Nephron (organoid): ENCODE data around the gene ABHD17B.

Experiments used
- H3K27ac Mint-ChIP-seq, 3 experiments: 2 replicates each; pipeline ENCODE4 v1.8.0; 2020; ENCODE audit warnings: mixed read lengths in 3 of 3, mild to moderate bottlenecking in 2 of 3, moderate library complexity in 1 of 3
- H3K27me3 Mint-ChIP-seq: 2 replicates; pipeline ENCODE4 v1.8.0; 2021; ENCODE audit warnings: low read depth, mild to moderate bottlenecking, moderate library complexity, mixed read lengths
- H3K36me3 Mint-ChIP-seq: 2 replicates; pipeline ENCODE4 v1.8.0; 2020; ENCODE audit warnings: low read depth, mixed read lengths
- H3K4me1 Mint-ChIP-seq: 2 replicates; pipeline ENCODE4 v1.8.0; 2020; ENCODE audit warnings: mixed read lengths
- H3K4me3 Mint-ChIP-seq, 3 experiments: 2 replicates each; pipeline ENCODE4 v1.8.0; 2020; ENCODE audit warnings: mild to moderate bottlenecking in 3 of 3, mixed read lengths in 3 of 3, moderate library complexity in 2 of 3
- H3K9me3 Mint-ChIP-seq: 2 replicates; pipeline ENCODE4 v1.8.0; 2020; ENCODE audit warnings: mixed read lengths
- CTCF ChIP-seq, 3 experiments: fragments of 200-600 bp; sonication (generic); IDR thresholded peaks; one replicate each; pipeline ENCODE4 v1.5.0; 2021; ENCODE audit warnings: antibody characterized with exemption in 3 of 3; ENCODE audit not compliant: unreplicated experiment in 3 of 3

Gene ABHD17B

DNA sequence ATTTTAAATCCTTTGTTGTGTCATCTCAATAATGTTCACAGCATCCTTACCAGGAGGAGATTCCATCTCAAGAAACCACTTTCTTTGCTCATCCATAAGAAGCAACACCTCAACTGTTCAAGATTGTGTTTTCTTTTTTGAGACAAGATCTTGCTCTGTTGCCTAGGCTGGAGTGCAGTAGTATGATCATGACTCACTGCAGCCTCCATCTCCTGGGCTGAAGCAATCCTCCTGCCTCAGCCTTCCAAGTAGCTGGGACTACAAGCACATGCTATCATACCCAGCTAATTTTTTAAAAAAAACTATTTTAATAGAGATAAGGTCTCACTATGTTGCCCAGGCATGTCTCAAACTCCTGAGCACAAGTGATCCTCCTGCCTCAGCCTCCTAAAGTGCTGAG, 60.0 kb downstream of the ABHD17B start:
- peaks cover 3% of the 10 kb centered on the region for H3K36me3 Mint-ChIP-seq
- no peaks in the 10 kb centered on the region for H3K4me1 Mint-ChIP-seq
- no peak for TF ChIP-seq CTCF (IDR thresholded peaks at IDR 0.05; ENCODE audit: unreplicated experiment in 3 of 3)
- H3K4me3 Mint-ChIP-seq, result no peak overlapping the region
- H3K27me3 Mint-ChIP-seq, result no peaks in the 10 kb centered on the region
- peaks cover 11% of the 10 kb centered on the region for H3K9me3 Mint-ChIP-seq
- H3K27ac Mint-ChIP-seq, result no peak overlapping the region

- H3K9me3 Mint-ChIP-seq, result peaks cover 9% of the 10 kb centered on the region
- H3K36me3 Mint-ChIP-seq, result peaks cover under 1% of the 10 kb centered on the region
- no peak overlapping the region for H3K4me3 Mint-ChIP-seq
- TF ChIP-seq CTCF (IDR thresholded peaks at IDR 0.05; ENCODE audit: unreplicated experiment in 3 of 3), result no peak
- H3K4me1 Mint-ChIP-seq, result no peaks in the 10 kb centered on the region
- H3K27ac Mint-ChIP-seq, result no peak overlapping the region
- no peaks in the 10 kb centered on the region for H3K27me3 Mint-ChIP-seq
These were observed 63.1 kb downstream of the ABHD17B start for GRCh38 chr9:71847892-71848291.

DNA sequence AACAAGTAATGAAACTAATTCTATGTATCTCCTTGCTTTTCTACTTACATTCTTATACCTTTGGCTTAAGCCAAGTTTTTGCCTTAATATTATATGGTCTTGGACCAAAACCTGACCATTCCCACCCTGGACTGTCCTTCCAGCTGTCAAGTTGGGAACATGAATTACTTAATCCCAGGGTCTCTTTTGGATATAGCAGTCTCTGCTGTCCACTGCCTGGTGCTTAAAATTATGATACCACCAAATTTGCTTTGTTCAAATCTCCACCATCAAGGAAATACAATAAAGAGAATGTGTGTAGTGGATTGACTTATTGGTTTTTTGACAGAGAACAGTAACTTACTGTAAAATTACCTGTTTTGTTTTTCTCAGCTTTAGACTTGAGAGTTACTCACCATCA, 66.2 kb downstream of the ABHD17B start:
- Mint-ChIP-seq H3K4me3 (no peak overlapping the region), H3K27me3 (no peaks in the 10 kb centered on the region), H3K36me3 (no peaks in the 10 kb centered on the region), H3K27ac (no peak overlapping the region), H3K9me3 (peaks cover 7% of the 10 kb centered on the region), H3K4me1 (no peaks in the 10 kb centered on the region)
- no peak for TF ChIP-seq CTCF (IDR thresholded peaks at IDR 0.05; ENCODE audit: unreplicated experiment in 3 of 3)

- no peak for TF ChIP-seq CTCF (IDR thresholded peaks at IDR 0.05; ENCODE audit: unreplicated experiment in 3 of 3)
- Mint-ChIP-seq H3K27me3 (no peaks in the 10 kb centered on the region), H3K27ac (no peak overlapping the region), H3K4me3 (no peak overlapping the region), H3K9me3 (peaks cover 18% of the 10 kb centered on the region), H3K4me1 (no peaks in the 10 kb centered on the region), H3K36me3 (no peaks in the 10 kb centered on the region)
These were observed 71.3 kb downstream of the ABHD17B start for GRCh38 chr9:71839668-71840067.

DNA sequence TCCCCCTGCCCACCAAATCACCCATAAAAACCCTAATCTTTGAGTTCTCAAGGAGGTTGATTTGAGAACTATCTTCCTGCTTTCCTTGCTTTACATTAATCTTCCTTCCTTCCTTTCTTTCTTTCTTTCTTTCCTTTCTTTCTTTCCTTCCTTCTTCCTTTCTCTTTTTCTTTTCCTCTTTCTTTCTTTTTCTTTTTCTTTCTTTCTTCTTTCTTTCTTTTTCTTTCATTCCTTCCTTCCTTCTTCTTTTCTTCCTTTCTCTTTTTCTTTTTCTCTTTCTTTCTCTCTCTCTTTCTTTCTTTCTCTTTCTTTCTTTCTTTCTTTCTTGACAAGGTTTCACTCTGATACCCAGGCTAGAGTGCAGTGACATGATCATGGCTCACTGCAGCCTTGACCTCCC, 75.4 kb downstream of the ABHD17B start:
- H3K4me1 Mint-ChIP-seq, result peaks cover 6% of the 10 kb centered on the region
- H3K27me3 Mint-ChIP-seq, result no peaks in the 10 kb centered on the region
- H3K27ac Mint-ChIP-seq, result no peak overlapping the region
- H3K9me3 Mint-ChIP-seq, result peaks cover 27% of the 10 kb centered on the region
- TF ChIP-seq CTCF (IDR thresholded peaks at IDR 0.05; ENCODE audit: unreplicated experiment in 3 of 3), result no peak
- H3K4me3 Mint-ChIP-seq, result no peak overlapping the region
- no peaks in the 10 kb centered on the region for H3K36me3 Mint-ChIP-seq

GRCh38 chr9:71830929-71831328, 80.1 kb downstream of the ABHD17B start:
- TF ChIP-seq CTCF (IDR thresholded peaks at IDR 0.05; ENCODE audit: unreplicated experiment in 3 of 3), result no peak
- Mint-ChIP-seq H3K27ac (no peak overlapping the region), H3K4me1 (peaks cover 13% of the 10 kb centered on the region), H3K4me3 (no peak overlapping the region), H3K27me3 (no peaks in the 10 kb centered on the region), H3K9me3 (peaks cover 24% of the 10 kb centered on the region), H3K36me3 (no peaks in the 10 kb centered on the region)
